ENCODE data around the gene ACSM6. TPM values are rescaled to one million over a fixed set of nuclear protein-coding genes. Genes with fewer than 3 reads are reported as not detected.

Gene ACSM6
- total RNA-seq, 3 donors from 2014 or later: 0.66 TPM; not detected in 2

DNA sequence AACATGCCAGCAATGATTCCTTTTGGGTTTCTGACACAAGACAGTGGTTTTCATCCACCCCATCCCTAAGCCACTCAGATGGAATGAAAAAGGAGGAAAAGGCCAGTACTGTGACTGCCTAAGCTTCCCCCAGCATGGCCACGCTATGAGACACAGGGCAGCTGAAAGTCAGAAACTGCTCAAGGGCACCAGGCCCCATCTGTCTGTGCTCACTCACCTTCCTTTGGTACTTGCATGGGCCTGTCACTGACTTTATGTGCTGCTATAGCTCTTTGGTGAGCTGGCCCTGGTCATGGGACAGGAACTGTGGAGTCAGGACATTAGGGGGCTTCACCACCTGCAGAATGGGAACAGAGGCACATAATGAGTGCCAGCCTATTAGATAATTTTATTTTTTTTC is 21.2 kb upstream of the ACSM6 start:
- no peak overlapping the region for H3K27ac ChIP-seq
- H3K4me3 ChIP-seq: no peak overlapping the region
- H3K9me3 ChIP-seq: no peaks in the 10 kb centered on the region
- intact Hi-C loops (cut with DNase I; ENCODE audit: low total_unique reads): no loop called here
- no peaks in the 10 kb centered on the region for H3K27me3 ChIP-seq
- TF ChIP-seq, protein P1, sequence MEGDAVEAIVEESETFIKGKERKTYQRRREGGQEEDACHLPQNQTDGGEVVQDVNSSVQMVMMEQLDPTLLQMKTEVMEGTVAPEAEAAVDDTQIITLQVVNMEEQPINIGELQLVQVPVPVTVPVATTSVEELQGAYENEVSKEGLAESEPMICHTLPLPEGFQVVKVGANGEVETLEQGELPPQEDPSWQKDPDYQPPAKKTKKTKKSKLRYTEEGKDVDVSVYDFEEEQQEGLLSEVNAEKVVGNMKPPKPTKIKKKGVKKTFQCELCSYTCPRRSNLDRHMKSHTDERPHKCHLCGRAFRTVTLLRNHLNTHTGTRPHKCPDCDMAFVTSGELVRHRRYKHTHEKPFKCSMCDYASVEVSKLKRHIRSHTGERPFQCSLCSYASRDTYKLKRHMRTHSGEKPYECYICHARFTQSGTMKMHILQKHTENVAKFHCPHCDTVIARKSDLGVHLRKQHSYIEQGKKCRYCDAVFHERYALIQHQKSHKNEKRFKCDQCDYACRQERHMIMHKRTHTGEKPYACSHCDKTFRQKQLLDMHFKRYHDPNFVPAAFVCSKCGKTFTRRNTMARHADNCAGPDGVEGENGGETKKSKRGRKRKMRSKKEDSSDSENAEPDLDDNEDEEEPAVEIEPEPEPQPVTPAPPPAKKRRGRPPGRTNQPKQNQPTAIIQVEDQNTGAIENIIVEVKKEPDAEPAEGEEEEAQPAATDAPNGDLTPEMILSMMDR (IDR thresholded peaks at IDR 0.05): no peak
- no peak for TF ChIP-seq POLR2AphosphoS5 (IDR thresholded peaks at IDR 0.05)
- TF ChIP-seq POLR2A (IDR thresholded peaks at IDR 0.05): no peak
- no peak for DNase-seq (ENCODE audit: low spot score in 2 of 2)
- no peaks in the 10 kb centered on the region for H3K4me1 ChIP-seq
- H3K36me3 ChIP-seq: no peaks in the 10 kb centered on the region

DNA sequence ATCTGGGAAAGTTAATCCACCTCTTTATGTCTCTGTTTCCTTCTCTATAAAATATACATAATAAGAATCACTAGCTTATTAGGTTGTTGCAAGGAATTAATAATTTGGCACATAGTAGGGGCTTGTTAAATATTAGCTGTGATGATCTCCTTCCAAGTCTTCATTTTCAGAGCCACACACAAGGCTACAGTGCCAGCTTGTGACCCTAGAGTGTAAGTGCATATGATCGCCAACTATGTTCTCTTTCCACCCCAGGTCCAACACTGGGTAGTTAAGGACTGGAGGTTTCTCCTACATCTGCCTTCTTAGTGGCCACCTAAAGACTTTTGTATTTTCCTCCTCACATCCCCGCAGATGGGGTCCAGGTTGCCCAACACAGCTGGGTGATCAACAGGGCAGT is 17.9 kb upstream of the ACSM6 start:
- H3K4me3 ChIP-seq: no peak overlapping the region
- TF ChIP-seq POLR2AphosphoS5 (IDR thresholded peaks at IDR 0.05) (no peak), POLR2A (IDR thresholded peaks at IDR 0.05) (no peak)
- TF ChIP-seq, protein P1 (IDR thresholded peaks at IDR 0.05): no peak
- H3K27ac ChIP-seq: no peak overlapping the region
- intact Hi-C loops (cut with DNase I; ENCODE audit: low total_unique reads): no loop called here
- H3K27me3 ChIP-seq: no peaks in the 10 kb centered on the region
- DNase-seq (ENCODE audit: low spot score in 2 of 2): no peak
- no peaks in the 10 kb centered on the region for H3K9me3 ChIP-seq
- H3K36me3 ChIP-seq: no peaks in the 10 kb centered on the region
- no peaks in the 10 kb centered on the region for H3K4me1 ChIP-seq

DNA sequence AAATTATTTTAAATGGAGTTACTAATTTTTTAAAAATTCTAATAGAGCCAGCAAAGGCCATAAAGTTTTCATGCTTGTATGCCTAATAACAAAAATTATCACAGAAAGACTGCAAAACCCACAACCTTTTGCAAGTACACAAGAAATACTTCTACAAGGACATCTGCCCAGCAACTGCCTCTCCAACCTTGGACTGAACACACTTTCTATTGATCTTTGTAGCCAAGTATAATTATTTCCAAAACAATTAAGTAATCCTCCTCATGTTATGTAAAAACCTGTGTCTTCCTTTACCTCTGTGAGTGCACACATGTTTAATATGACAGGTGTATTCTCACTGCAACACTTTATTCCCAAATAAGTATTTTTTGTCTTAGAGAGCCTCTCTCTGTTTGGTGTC is 16.6 kb upstream of the ACSM6 start:
- H3K27me3 ChIP-seq: no peaks in the 10 kb centered on the region
- H3K36me3 ChIP-seq: no peaks in the 10 kb centered on the region
- intact Hi-C loops (cut with DNase I; ENCODE audit: low total_unique reads): no loop called here
- DNase-seq (ENCODE audit: low spot score in 2 of 2): no peak
- no peak for TF ChIP-seq POLR2A (IDR thresholded peaks at IDR 0.05)
- TF ChIP-seq POLR2AphosphoS5 (IDR thresholded peaks at IDR 0.05): no peak
- TF ChIP-seq, protein P1 (IDR thresholded peaks at IDR 0.05): no peak
- no peak overlapping the region for H3K27ac ChIP-seq
- no peaks in the 10 kb centered on the region for H3K9me3 ChIP-seq
- no peaks in the 10 kb centered on the region for H3K4me1 ChIP-seq
- no peak overlapping the region for H3K4me3 ChIP-seq

DNA sequence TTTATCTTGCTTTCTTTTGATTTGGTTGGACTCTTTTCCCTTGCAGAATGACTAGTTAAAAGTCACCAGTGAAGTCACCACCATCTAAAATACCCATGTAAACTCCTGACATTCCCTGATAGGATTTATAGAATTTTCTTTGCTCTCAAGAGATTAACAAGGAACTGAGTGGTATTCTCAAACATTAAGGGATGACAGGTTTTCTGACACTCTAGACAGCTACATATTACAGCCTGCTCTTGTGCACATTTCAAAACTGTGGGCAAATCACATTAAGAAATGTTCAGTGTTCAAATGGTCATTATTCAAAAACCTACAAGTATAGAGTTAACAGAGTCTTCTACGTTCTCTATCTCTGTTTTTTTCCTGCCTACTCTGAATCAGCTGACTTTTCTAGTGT is 15.8 kb upstream of the ACSM6 start:
- DNase-seq (ENCODE audit: low spot score in 2 of 2): no peak
- TF ChIP-seq, protein P1 (IDR thresholded peaks at IDR 0.05): no peak
- TF ChIP-seq POLR2AphosphoS5 (IDR thresholded peaks at IDR 0.05) (no peak), POLR2A (IDR thresholded peaks at IDR 0.05) (no peak)
- Histone ChIP-seq H3K27me3 (no peaks in the 10 kb centered on the region), H3K36me3 (no peaks in the 10 kb centered on the region), H3K9me3 (no peaks in the 10 kb centered on the region), H3K4me1 (no peaks in the 10 kb centered on the region), H3K4me3 (no peak overlapping the region), H3K27ac (no peak overlapping the region)
- intact Hi-C loops (cut with DNase I; ENCODE audit: low total_unique reads): no loop called here

DNA sequence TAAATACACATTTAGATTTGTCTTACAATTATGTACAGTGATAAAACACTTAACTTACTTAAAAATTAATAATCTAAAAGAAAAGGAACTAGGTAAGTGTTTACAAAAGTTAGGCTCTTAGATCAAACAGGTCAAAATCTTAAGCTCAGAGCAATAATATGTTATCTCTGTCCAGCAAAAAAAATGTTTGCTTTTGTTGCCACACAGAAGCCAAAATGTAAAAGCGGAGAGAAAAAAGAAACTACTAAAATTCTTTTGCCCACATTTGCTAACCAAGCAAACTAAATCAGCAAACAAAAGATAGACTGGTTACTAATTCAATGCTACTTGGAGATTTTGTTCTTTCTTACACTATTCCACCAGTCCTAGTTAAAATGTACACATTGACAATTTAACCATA is 15.2 kb upstream of the ACSM6 start:
- TF ChIP-seq, protein P1 (IDR thresholded peaks at IDR 0.05): no peak
- TF ChIP-seq POLR2A (IDR thresholded peaks at IDR 0.05): no peak
- no peak for TF ChIP-seq POLR2AphosphoS5 (IDR thresholded peaks at IDR 0.05)
- no peak overlapping the region for H3K4me3 ChIP-seq
- intact Hi-C loops (cut with DNase I; ENCODE audit: low total_unique reads): no loop called here
- no peak for DNase-seq (ENCODE audit: low spot score in 2 of 2)
- no peak overlapping the region for H3K27ac ChIP-seq
- H3K4me1 ChIP-seq: no peaks in the 10 kb centered on the region
- no peaks in the 10 kb centered on the region for H3K9me3 ChIP-seq
- H3K27me3 ChIP-seq: no peaks in the 10 kb centered on the region
- H3K36me3 ChIP-seq: no peaks in the 10 kb centered on the region

Measured in breast epithelium (tissue), 4 donors.